Neuronal stem cell (in vitro differentiated cells): ENCODE data around the gene SHBG.

ENCODE experiments used
- DNase-seq: peaks from one replicate; pipeline ENCODE4 v3.0.0-alpha.2; 2013; ENCODE audit warnings: low spot score
- H2AFZ ChIP-seq: one replicate; pipeline ENCODE4 v1.6.1; 2013; ENCODE audit warnings: mild to moderate bottlenecking, low read length, inconsistent platforms
- H2AK5ac ChIP-seq: 2 replicates; pipeline ENCODE4 v1.6.1; 2013; ENCODE audit warnings: low read depth, mild to moderate bottlenecking, inconsistent platforms, low read length, moderate library complexity, mixed read lengths
- H2BK120ac ChIP-seq: 2 replicates; pipeline ENCODE4 v1.6.1; 2013; ENCODE audit warnings: low read depth, mild to moderate bottlenecking, inconsistent platforms, low read length, moderate library complexity, mixed read lengths
- H2BK12ac ChIP-seq: one replicate; pipeline ENCODE4 v1.6.1; 2013; ENCODE audit warnings: low read length, inconsistent platforms
- H2BK15ac ChIP-seq: 2 replicates; pipeline ENCODE4 v1.6.1; 2013; ENCODE audit warnings: mild to moderate bottlenecking, low read length, inconsistent platforms, mixed read lengths
- H2BK5ac ChIP-seq: one replicate; pipeline ENCODE4 v1.6.1; 2013; ENCODE audit warnings: inconsistent platforms, mild to moderate bottlenecking, low read length, moderate library complexity
- H3K14ac ChIP-seq: one replicate; pipeline ENCODE4 v1.6.1; 2013; ENCODE audit warnings: low read length, inconsistent platforms
- H3K18ac ChIP-seq: 2 replicates; pipeline ENCODE4 v1.6.1; 2013; ENCODE audit warnings: low read length, inconsistent platforms
- H3K23ac ChIP-seq: 2 replicates; pipeline ENCODE4 v1.6.1; 2013; ENCODE audit warnings: low read depth, mild to moderate bottlenecking, mixed read lengths, low read length, inconsistent platforms; ENCODE audit not compliant: poor library complexity
- H3K27ac ChIP-seq: replicated peaks from 3 replicates; pipeline ENCODE4 v1.5.1; 2013; ENCODE audit warnings: low read length, inconsistent platforms
- H3K27me3 ChIP-seq, 3 experiments: 2 replicates each; pipeline ENCODE4 v1.6.1; 2013; ENCODE audit warnings: low read length in 3 of 3, mild to moderate bottlenecking in 2 of 3, inconsistent platforms in 1 of 3, low read depth in 1 of 3, mixed read lengths in 1 of 3, moderate library complexity in 1 of 3; ENCODE audit not compliant: control insufficient read depth in 3 of 3, insufficient read depth in 3 of 3
- H3K36me3 ChIP-seq, 2 donors: replicated peaks in 1 of 2; 2 replicates each; pipeline ENCODE4 v1.6.1; 2013; ENCODE audit warnings: low read length in 2 of 2; ENCODE audit not compliant: control insufficient read depth in 2 of 2, insufficient read depth in 2 of 2
- H3K4ac ChIP-seq: 2 replicates; pipeline ENCODE4 v1.6.1; 2013; ENCODE audit warnings: inconsistent platforms, mild to moderate bottlenecking, low read length, moderate library complexity
- H3K4me1 ChIP-seq, 2 donors: 1 replicate in 1 of 2; 2 replicates in 1 of 2; pipeline ENCODE4 v1.6.1; 2013; ENCODE audit warnings: low read length in 2 of 2, low read depth in 1 of 2; ENCODE audit not compliant: control insufficient read depth in 2 of 2, insufficient read depth in 1 of 2
- H3K4me2 ChIP-seq: one replicate; pipeline ENCODE4 v1.6.1; 2013; ENCODE audit warnings: mild to moderate bottlenecking, low read length, inconsistent platforms; ENCODE audit not compliant: insufficient read depth, poor library complexity, severe bottlenecking
- H3K4me3 ChIP-seq, 2 donors: 2 replicates each; pipeline ENCODE4 v1.5.1; 2013; ENCODE audit warnings: low read length in 2 of 2, mild to moderate bottlenecking in 2 of 2, inconsistent platforms in 1 of 2, moderate library complexity in 1 of 2
- H3K79me1 ChIP-seq: one replicate; pipeline ENCODE4 v1.6.1; 2013; ENCODE audit warnings: low read depth, mild to moderate bottlenecking, inconsistent platforms, low read length, moderate library complexity
- H3K9ac ChIP-seq: one replicate; pipeline ENCODE4 v1.6.1; 2013; ENCODE audit warnings: mild to moderate bottlenecking, low read depth, low read length, inconsistent platforms; ENCODE audit not compliant: poor library complexity
- H3K9me3 ChIP-seq, 2 donors: replicated peaks in 1 of 2; 2 replicates each; pipeline versions ENCODE3 to v1.6.1; 2013; ENCODE audit warnings: low read length in 2 of 2, mild to moderate bottlenecking in 2 of 2, inconsistent platforms in 1 of 2, low read depth in 1 of 2, mixed read lengths in 1 of 2, moderate library complexity in 1 of 2; ENCODE audit not compliant: control insufficient read depth in 2 of 2, insufficient read depth in 1 of 2
- H4K8ac ChIP-seq: one replicate; pipeline ENCODE4 v1.6.1; 2013; ENCODE audit warnings: low read depth, mild to moderate bottlenecking, inconsistent platforms, low read length, moderate library complexity
- H4K91ac ChIP-seq: one replicate; pipeline ENCODE4 v1.6.1; 2013; ENCODE audit warnings: low read length, low read depth, mild to moderate bottlenecking, inconsistent platforms; ENCODE audit not compliant: poor library complexity
- WGBS, 2 donors: extraction: QIAGEN DNeasy Blood & Tissue Kit; methylation state at CpG; one replicate each; pipeline ENCODE4 v1.1.7; 2013; ENCODE audit warnings: missing lambda C conversion rate in 2 of 2, mixed read lengths in 1 of 2; ENCODE audit not compliant: insufficient read length in 2 of 2, insufficient replicate concordance in 1 of 2; ENCODE audit errors: extremely low coverage in 2 of 2; 5-methylcytosine and 5-hydroxymethylcytosine counted together

SHBG gene

DNA sequence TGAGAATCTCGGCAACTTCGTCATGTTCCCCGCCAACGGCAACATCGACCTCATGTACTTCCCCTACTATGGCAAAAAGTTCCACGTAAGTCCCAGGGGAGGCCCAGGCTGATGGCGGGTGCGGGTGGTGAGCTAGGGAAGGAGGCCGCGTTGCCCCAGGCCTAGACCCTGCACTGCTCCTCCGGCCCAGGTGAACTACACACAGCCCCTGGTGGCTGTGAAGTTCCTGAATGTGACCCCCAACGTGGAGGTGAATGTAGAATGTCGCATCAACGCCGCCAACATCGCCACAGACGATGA, 25.6 kb downstream of the SHBG start:
- Histone ChIP-seq H3K4ac (no peak overlapping the region), H2AFZ (no peak overlapping the region), H3K4me2 (no peak overlapping the region), H3K23ac (peak overlapping the region; percentile 59), H3K18ac (peak overlapping the region; percentile 22), H3K14ac (peak overlapping the region; percentile 40), H4K8ac (no peak overlapping the region), H3K9me3 (no peaks in the 10 kb centered on the region), H3K9ac (no peak overlapping the region), H3K79me1 (no peaks in the 10 kb centered on the region), H3K27me3 (peaks cover 0 to 2% (median 0%) of the 10 kb centered on the region in 3 experiments), H2BK12ac (peak overlapping the region; percentile 97), H3K4me3 (no peak overlapping the region), H3K4me1 (peaks cover 15 to 23% of the 10 kb centered on the region in 2 donors), H2BK5ac (no peak overlapping the region), H4K91ac (no peak overlapping the region), H3K36me3 (peaks cover 2 to 7% of the 10 kb centered on the region in 2 donors), H2AK5ac (peak overlapping the region; percentile 38), H2BK120ac (no peak overlapping the region), H3K27ac (no peak overlapping the region), H2BK15ac (peak overlapping the region; percentile 49)
- no CpG with 5 or more reads among the region's 17 CpGs for WGBS, 2 donors
- DNase-seq, result no peak

DNA sequence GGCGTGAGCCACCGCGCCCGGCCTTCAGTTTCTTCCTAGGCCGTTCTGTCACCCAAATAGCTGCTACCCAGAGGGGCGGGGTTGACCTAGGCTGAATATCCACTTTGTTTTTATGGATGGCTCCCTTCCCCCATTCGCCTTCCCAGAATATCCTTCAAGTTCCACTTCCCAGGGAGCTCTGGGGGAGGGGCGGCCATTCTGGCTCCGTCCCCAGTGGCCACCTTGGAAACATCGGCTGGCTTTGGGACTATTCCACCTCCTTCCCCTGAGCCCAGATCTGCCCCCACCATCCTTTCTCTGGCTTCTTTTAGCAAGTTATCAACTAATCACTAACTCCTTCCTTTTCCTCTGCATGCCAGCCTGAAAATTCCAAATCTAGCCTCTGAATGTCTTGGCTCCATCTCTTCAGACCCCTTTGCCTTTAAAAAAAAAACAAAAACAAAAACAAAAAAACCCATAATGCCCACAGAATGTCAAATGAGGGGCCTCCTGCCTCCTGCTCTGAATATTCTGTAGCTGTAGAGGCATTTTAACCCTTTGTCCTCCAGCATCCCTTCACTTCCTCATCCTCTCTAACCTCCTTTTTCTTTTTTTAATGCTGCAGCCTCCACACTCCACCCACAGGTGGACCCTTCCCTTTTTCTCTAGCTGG, 27.1 kb downstream of the SHBG start:
- no peak overlapping the region for H3K14ac ChIP-seq
- no peaks in the 10 kb centered on the region for H3K9me3 ChIP-seq
- no peak overlapping the region for H2BK5ac ChIP-seq
- no peak overlapping the region for H2BK12ac ChIP-seq
- H4K91ac ChIP-seq, result no peak overlapping the region
- H3K9ac ChIP-seq, result no peak overlapping the region
- no peak overlapping the region for H3K23ac ChIP-seq
- WGBS, 2 donors, result no CpG with 5 or more reads among the region's 10 CpGs
- no peak overlapping the region for H2BK15ac ChIP-seq
- H4K8ac ChIP-seq, result no peak overlapping the region
- no peaks in the 10 kb centered on the region for H3K27me3 ChIP-seq
- no peak overlapping the region for H3K18ac ChIP-seq
- DNase-seq, result peak; percentile 48
- no peaks in the 10 kb centered on the region for H3K79me1 ChIP-seq
- H3K27ac ChIP-seq, result peak overlapping the region; percentile 65
- H3K4ac ChIP-seq, result no peak overlapping the region
- no peak overlapping the region for H3K4me3 ChIP-seq
- no peak overlapping the region for H2AK5ac ChIP-seq
- H3K36me3 ChIP-seq, result peaks cover 2 to 7% of the 10 kb centered on the region in 2 donors
- H2AFZ ChIP-seq, result peak overlapping the region; percentile 52
- peak overlapping the region; percentile 26 for H3K4me2 ChIP-seq
- H2BK120ac ChIP-seq, result no peak overlapping the region
- peaks cover 15 to 19% of the 10 kb centered on the region in 2 donors for H3K4me1 ChIP-seq

DNA sequence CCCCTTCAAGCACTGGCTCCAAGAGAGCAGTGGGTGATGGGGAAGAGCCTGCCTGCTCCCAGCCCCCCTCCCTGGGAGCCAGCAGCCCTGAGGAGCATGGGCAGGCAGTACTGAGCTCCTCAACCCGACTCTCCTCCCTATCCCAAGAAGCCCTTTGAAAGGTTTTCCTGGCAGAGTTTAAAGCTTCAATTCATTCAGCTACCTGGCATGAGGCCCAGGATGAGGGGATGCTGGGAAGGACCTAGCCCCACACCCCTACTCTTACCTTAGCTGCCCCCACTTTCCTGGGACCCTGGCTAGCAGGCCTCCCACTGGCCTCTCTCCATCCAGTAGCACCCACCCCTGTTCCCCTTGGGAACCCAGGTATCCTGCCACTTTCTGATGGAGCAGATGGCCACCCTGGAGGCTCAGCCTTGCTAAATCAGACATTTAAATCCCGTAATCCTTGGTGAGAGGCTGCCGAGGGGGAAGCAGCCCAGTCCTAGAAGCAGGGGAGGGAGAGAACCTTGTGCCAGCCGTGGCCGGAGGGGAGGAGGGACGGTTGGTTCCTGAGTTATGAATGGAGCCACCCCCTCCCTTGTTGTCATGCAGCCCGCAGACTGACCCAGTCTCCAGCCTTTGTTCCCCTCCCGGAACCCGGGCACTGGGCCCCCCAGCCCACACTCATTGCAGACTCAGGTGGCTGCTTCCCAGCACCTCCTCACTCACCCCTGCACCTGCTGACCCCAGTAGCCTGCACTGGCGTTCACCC, 37.9 kb downstream of the SHBG start:
- Histone ChIP-seq H2BK12ac (no peak overlapping the region), H4K8ac (peak overlapping the region; percentile 43), H3K4me1 (no peaks in the 10 kb centered on the region), H3K14ac (no peak overlapping the region), H3K27me3 (no peaks in the 10 kb centered on the region), H3K4me3 (no peak overlapping the region), H3K9ac (no peak overlapping the region), H2BK5ac (no peak overlapping the region), H3K27ac (no peak overlapping the region), H3K9me3 (no peaks in the 10 kb centered on the region), H3K4me2 (no peak overlapping the region), H3K18ac (no peak overlapping the region), H2BK15ac (no peak overlapping the region), H4K91ac (no peak overlapping the region), H2BK120ac (no peak overlapping the region), H3K79me1 (no peaks in the 10 kb centered on the region), H2AFZ (no peak overlapping the region), H3K36me3 (peaks cover 31 to 80% of the 10 kb centered on the region in 2 donors), H3K23ac (no peak overlapping the region), H3K4ac (no peak overlapping the region), H2AK5ac (no peak overlapping the region)
- no CpG with 5 or more reads among the region's 10 CpGs for WGBS, 2 donors
- DNase-seq, result no peak

DNA sequence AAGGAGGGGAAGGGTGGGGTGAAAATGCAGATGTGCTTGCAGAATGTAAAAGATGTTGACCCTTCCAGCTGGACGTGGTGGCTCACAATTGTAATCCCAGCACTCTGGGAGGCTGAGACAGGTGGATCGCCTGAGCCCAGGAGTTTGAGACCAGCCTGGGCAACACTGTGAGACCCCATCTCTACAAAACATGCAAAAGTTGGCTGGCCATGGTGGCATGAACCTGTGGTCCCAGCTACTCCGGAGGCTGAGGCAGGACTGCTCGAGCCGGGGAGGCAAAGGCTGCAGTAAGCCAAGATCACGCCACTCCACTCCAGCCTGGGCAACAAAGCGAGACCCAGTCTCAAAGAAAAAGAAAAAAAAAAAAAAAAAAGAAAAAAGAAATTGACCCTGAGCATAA, 38.5 kb downstream of the SHBG start:
- Histone ChIP-seq H3K4ac (no peak overlapping the region), H2AFZ (no peak overlapping the region), H2BK5ac (no peak overlapping the region), H3K9me3 (peaks cover 3 to 5% of the 10 kb centered on the region in 2 donors), H2BK120ac (no peak overlapping the region), H2BK12ac (no peak overlapping the region), H4K91ac (no peak overlapping the region), H3K4me1 (no peaks in the 10 kb centered on the region), H2AK5ac (no peak overlapping the region), H3K79me1 (no peaks in the 10 kb centered on the region), H3K14ac (no peak overlapping the region), H3K18ac (no peak overlapping the region), H4K8ac (no peak overlapping the region), H2BK15ac (no peak overlapping the region), H3K9ac (no peak overlapping the region), H3K27me3 (no peaks in the 10 kb centered on the region), H3K36me3 (peaks cover 34 to 87% of the 10 kb centered on the region in 2 donors), H3K23ac (peak overlapping the region; percentile 31), H3K4me3 (no peak overlapping the region), H3K4me2 (no peak overlapping the region), H3K27ac (no peak overlapping the region)
- DNase-seq, result no peak
- WGBS, 2 donors, result no CpG with 5 or more reads among the region's 7 CpGs
